Sigmoid colon (tissue), 7 donors: ENCODE measurements around the gene GRIP1. TPM values are rescaled to one million over a fixed set of nuclear protein-coding genes. Genes with fewer than 3 reads are reported as not detected.

Experiments
- DNase-seq: peaks from one replicate; pipeline ENCODE4 v3.0.0-alpha.2; 2019
- H3K27ac ChIP-seq, 4 donors: fragments of 200-600 bp; sonication (generic); one replicate each; pipeline ENCODE4 v1.5.1; 2016 to 2019; ENCODE audit warnings: mild to moderate bottlenecking in 1 of 4
- H3K27me3 ChIP-seq, 3 donors: fragments of 200-600 bp; sonication (generic); one replicate each; pipeline ENCODE4 v1.5.1; 2019; ENCODE audit warnings: mild to moderate bottlenecking in 1 of 3
- H3K36me3 ChIP-seq, 4 donors: fragments of 200-600 bp; sonication (generic); one replicate each; pipeline ENCODE4 v1.5.1; 2016 to 2019
- H3K4me1 ChIP-seq, 4 donors: fragments of 200-600 bp; sonication (generic); one replicate each; pipeline ENCODE4 v1.5.1; 2017 to 2019
- H3K4me3 ChIP-seq, 4 donors: fragments of 200-600 bp; sonication (generic); one replicate each; pipeline ENCODE4 v1.5.1; 2017 to 2019; ENCODE audit warnings: mild to moderate bottlenecking in 2 of 4, moderate library complexity in 1 of 4
- H3K9me3 ChIP-seq, 4 donors: fragments of 200-600 bp in 3 of 4; sonication (generic) in 3 of 4; one replicate each; pipeline versions ENCODE4 v1.5.1 to v1.6.1; 2013 to 2019
- EP300 ChIP-seq, 4 donors: sonication (generic); formaldehyde crosslinking; IDR thresholded peaks; one replicate each; pipeline ENCODE4 v1.6.1; 2017; ENCODE audit warnings: antibody characterized with exemption in 4 of 4
- POLR2A ChIP-seq, 2 donors: fragments of 450-650 bp; IDR thresholded peaks; one replicate each; pipeline ENCODE4 v1.6.1; 2016; ENCODE audit warnings: antibody characterized with exemption in 2 of 2, mild to moderate bottlenecking in 2 of 2, moderate library complexity in 2 of 2
- POLR2AphosphoS5 ChIP-seq, 4 donors: sonication (generic); formaldehyde crosslinking; IDR thresholded peaks; one replicate each; pipeline ENCODE4 v1.6.1; 2017; ENCODE audit warnings: antibody characterized with exemption in 4 of 4
- WGBS, 2 donors: extraction: QIAGEN DNeasy Blood & Tissue Kit; methylation state at CpG; one replicate each; pipeline ENCODE4 v1.1.7; 2013; 5-methylcytosine and 5-hydroxymethylcytosine counted together
- intact Hi-C: fragments of 100-400 bp; cut with DNase I; formaldehyde crosslinking; loops from one replicate; pipeline ENCODE4 v1.15.1; 2023
- polyA plus RNA-seq, 3 donors: library from polyadenylated mRNA; stranded (reverse); fragments of 200-250 nt; gene quantifications; one replicate each; pipeline ENCODE4 v1.2.3, GENCODE V29; 2013
- small RNA-seq, 3 donors: library from RNA; depleted of rRNA; stranded (forward); fragments of <200 nt; gene quantifications; one replicate each; pipeline ENCODE3, GENCODE V24; 2016
- total RNA-seq, 4 donors: library from RNA; depleted of rRNA; stranded (reverse); fragments of >200 nt; gene quantifications; one replicate each; pipeline ENCODE4 v1.1.0, GENCODE V29; 2016
- TF ChIP-seq, protein P1 (sequence below), 4 experiments: fragments of 450-650 bp in 3 of 4; fragments of 200-600 bp in 1 of 4; IDR thresholded peaks; one replicate each; pipeline ENCODE4 v1.5.1; 2016 to 2019; ENCODE audit warnings: antibody characterized with exemption in 4 of 4, mild to moderate bottlenecking in 3 of 4, moderate library complexity in 2 of 4
- donor health status: healthy with polysubstance abuse.
- donor health status: Bipolar disorder and iron deficiency.
- donor health status: healthy.

Gene GRIP1
- total and polyA plus RNA-seq, 7 donors = 0.46 to 14.0 (median 6.3) TPM

- intact Hi-C loops = loop anchor here (1.0 to 5.0 kb wide), 2 partner anchors 133 to 1135 kb away; partner anchors contain the start of genes LEMD3 and TMBIM4
- 1 to 8% methylated on average over 6 of the region's 6 CpGs for WGBS, 2 donors
Observed at GRCh38 chr12:66302827-66303169, 376.1 kb downstream of the GRIP1 start.

GRCh38 chr12:66301944-66302826 lies 376.7 kb downstream of the GRIP1 start, which contains the start of gene HELB:
TSS of gene HELB (plus strand) at chr12:66302493. CDS start at chr12:66302604, 111 bp downstream.
- peak within 1 kb of the TSS; percentile 51 to 75 (median 62) for H3K4me3 ChIP-seq
- no peaks in the 10 kb centered on the region for H3K9me3 ChIP-seq
- H3K27me3 ChIP-seq = no peaks in the 10 kb centered on the region
- peak; percentile 99 for DNase-seq
- H3K27ac ChIP-seq = peak within 1 kb of the TSS; percentile 81 to 82 (median 82)
- WGBS, 2 donors = 1% methylated on average over 45 of the region's 45 CpGs
- H3K4me1 ChIP-seq = peaks cover 0 to 19% (median 10%) of the 10 kb centered on the region in 4 donors
- intact Hi-C loops = loop anchor here (1.0 to 5.0 kb wide), 2 partner anchors 133 to 1135 kb away; partner anchors contain the start of genes LEMD3 and TMBIM4
- TF ChIP-seq EP300 (IDR thresholded peaks at IDR 0.05) (peak in 1 of 4 donors; percentile 12), POLR2AphosphoS5 (IDR thresholded peaks at IDR 0.05) (peak; percentile 24 to 89 (median 64)), POLR2A (IDR thresholded peaks at IDR 0.05) (peak in 1 of 2 donors; percentile 45)
- TF ChIP-seq, protein P1, sequence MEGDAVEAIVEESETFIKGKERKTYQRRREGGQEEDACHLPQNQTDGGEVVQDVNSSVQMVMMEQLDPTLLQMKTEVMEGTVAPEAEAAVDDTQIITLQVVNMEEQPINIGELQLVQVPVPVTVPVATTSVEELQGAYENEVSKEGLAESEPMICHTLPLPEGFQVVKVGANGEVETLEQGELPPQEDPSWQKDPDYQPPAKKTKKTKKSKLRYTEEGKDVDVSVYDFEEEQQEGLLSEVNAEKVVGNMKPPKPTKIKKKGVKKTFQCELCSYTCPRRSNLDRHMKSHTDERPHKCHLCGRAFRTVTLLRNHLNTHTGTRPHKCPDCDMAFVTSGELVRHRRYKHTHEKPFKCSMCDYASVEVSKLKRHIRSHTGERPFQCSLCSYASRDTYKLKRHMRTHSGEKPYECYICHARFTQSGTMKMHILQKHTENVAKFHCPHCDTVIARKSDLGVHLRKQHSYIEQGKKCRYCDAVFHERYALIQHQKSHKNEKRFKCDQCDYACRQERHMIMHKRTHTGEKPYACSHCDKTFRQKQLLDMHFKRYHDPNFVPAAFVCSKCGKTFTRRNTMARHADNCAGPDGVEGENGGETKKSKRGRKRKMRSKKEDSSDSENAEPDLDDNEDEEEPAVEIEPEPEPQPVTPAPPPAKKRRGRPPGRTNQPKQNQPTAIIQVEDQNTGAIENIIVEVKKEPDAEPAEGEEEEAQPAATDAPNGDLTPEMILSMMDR (IDR thresholded peaks at IDR 0.05) = no peak
- H3K36me3 ChIP-seq = peaks cover 0 to 7% (median 0%) of the 10 kb centered on the region in 4 donors

More at GRCh38 chr12:66302827-66303169, 376.1 kb downstream of the GRIP1 start:
- H3K27ac ChIP-seq = peak overlapping the region; percentile 81 to 82 (median 82)
- H3K27me3 ChIP-seq = no peaks in the 10 kb centered on the region
- H3K36me3 ChIP-seq = peaks cover 0 to 7% (median 0%) of the 10 kb centered on the region in 4 donors
- H3K4me1 ChIP-seq = peaks cover 0 to 19% (median 10%) of the 10 kb centered on the region in 4 donors
- no peak for DNase-seq
- no peak for TF ChIP-seq POLR2AphosphoS5 (IDR thresholded peaks at IDR 0.05)
- no peak for TF ChIP-seq EP300 (IDR thresholded peaks at IDR 0.05)
- TF ChIP-seq, protein P1 (IDR thresholded peaks at IDR 0.05) = no peak
- no peaks in the 10 kb centered on the region for H3K9me3 ChIP-seq
- peak overlapping the region; percentile 51 to 75 (median 62) for H3K4me3 ChIP-seq

GRCh38 chr12:66297923-66298322 lies 381.0 kb downstream of the GRIP1 start:
- intact Hi-C loops = no loop called here
- no peaks in the 10 kb centered on the region for H3K27me3 ChIP-seq
- no peaks in the 10 kb centered on the region for H3K36me3 ChIP-seq
- no peak overlapping the region for H3K27ac ChIP-seq
- DNase-seq = no peak
- no peak overlapping the region for H3K4me3 ChIP-seq
- peaks cover 0 to 8% (median 4%) of the 10 kb centered on the region in 4 donors for H3K4me1 ChIP-seq
- no peak for TF ChIP-seq POLR2A (IDR thresholded peaks at IDR 0.05)
- TF ChIP-seq EP300 (IDR thresholded peaks at IDR 0.05) = no peak
- TF ChIP-seq, protein P1 (IDR thresholded peaks at IDR 0.05) = no peak
- no peak for TF ChIP-seq POLR2AphosphoS5 (IDR thresholded peaks at IDR 0.05)
- 90 to 92% methylated on average over 3 of the region's 3 CpGs for WGBS, 2 donors
- no peaks in the 10 kb centered on the region for H3K9me3 ChIP-seq

Small RNA genes within 50 kb of the gene (small RNA-seq; reads per million reads assigned to genes)
- gene OSBPL9P5 = 0 reads per million in 3 donors
